Myocyte (in vitro differentiated cells): ENCODE measurements around the gene RNPEP. TPM values are rescaled to one million over a fixed set of nuclear protein-coding genes. Genes with fewer than 3 reads are reported as not detected.
"Not testable (repeated sequence)": the region's sequence is repeated elsewhere in the genome, so short reads cannot be mapped to it uniquely, and the experiment has no call there.

Experiments used
- DNase-seq: peaks from one replicate; pipeline ENCODE4 v3.0.0-alpha.2; 2012; ENCODE audit warnings: low read depth
- microRNA-seq: library from miRNA; unstranded; fragments of <30 nt; microRNA quantifications from one replicate; pipeline ENCODE4, GENCODE V29; 2016
- total RNA-seq: library from RNA; depleted of rRNA; stranded (reverse); fragments of >200 nt; gene quantifications from 2 replicates; pipeline ENCODE4 v1.2.3, GENCODE V29; 2014

RNPEP gene
- total RNA-seq, 1 donor from 2014 or later = 28.1 TPM

DNA sequence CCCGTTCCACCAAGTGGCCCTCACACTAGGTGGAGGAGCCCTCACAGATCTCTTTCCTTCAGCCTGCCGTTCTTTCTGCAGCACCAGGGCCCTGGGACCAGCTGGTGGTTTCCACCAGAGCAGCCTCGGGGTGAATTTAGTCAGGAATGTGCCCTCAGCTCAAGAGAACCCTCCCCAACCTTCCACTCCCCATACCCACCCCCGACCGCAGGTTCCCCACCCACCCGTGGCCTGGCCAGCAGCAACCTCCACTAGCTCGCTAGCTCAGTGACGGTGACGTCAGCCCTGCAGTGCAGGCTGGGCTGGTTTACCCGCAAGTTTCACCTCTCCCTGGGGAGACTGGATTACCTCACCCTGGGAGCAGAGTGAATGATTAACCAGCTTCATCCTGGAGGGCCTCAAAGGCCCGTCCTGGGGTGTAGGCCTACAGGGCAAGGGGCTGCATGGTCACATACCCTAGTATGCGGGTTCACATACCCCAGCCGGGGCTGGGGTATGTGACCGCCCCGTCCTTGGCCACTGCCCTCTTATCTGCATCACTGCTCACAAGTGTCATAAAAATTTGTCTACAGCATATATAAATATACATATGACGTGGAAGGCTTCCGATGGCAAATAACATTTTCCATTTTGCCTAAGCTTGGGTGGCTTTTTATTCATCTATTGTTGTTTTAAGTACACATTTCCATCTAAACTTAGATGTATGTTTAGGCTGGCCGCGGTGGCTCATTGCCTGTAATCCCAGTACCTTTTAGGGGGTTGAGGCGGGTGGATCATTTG is 52.4 kb downstream of the RNPEP start:
- DNase-seq = peak; percentile 96

DNA sequence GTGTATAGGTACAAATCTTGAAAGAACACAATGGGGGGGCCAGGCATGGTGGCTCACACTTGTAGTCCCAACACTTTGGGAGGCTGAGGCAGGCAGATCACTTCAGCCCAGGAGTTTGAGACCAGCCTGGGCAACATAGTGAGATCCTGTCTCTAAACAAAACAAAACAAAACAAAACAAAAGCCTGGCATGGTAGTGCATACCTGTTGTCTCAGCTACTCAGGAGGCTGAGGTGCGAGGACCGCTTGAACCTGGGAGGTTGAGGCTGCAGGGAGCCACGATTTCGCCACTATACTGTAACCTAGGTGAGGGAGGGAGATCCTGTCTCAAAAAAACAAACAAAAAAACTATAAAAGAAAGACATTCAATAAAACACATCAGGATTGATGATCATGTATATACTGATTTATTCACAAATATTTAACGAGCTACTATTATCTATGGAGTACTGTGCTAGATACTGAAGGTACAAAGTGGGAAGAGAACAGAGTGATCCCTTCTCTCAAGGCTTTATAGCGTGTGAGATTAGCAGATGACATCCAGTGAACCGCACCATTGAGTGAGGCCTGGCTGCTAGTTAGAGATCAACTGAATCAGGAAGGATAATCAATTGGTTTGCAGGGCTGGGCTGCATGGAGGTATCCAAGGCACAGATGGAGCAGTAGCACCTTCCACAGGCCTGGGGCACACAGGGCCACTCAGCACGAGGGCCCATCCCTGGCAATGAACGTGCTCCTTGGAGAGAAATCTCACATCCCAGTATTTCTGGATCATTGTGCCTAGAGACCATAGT is 54.3 kb downstream of the RNPEP start:
- no peak for DNase-seq

DNA sequence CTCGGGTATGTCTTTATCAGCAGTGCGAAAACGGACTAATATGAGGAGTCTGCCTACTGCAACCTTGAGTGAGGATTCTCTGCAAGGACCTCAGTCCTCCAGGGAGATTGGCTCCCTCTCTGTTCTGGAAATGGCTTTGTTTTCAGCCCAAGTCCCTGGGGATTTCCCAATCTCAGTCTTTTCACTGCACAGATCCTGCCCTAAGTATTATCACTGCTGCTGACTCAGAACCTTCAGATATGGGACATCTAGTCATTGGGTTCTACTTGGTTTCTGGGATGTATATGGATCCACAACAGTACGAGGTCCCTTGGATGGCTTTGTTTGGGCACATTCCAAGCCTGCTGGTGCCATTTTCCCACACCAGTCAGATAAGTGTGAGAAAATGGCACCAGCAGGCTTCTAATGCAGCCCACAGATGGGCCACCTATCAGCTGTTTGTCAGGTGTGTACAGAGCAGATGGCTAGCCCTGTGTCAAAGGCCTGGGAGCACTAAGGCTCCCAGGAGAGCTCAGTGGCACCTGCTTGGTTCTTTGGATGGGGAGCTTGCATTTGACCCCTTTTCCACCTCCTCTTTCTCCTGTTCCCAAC is 55.4 kb downstream of the RNPEP start:
- no peak for DNase-seq

DNA sequence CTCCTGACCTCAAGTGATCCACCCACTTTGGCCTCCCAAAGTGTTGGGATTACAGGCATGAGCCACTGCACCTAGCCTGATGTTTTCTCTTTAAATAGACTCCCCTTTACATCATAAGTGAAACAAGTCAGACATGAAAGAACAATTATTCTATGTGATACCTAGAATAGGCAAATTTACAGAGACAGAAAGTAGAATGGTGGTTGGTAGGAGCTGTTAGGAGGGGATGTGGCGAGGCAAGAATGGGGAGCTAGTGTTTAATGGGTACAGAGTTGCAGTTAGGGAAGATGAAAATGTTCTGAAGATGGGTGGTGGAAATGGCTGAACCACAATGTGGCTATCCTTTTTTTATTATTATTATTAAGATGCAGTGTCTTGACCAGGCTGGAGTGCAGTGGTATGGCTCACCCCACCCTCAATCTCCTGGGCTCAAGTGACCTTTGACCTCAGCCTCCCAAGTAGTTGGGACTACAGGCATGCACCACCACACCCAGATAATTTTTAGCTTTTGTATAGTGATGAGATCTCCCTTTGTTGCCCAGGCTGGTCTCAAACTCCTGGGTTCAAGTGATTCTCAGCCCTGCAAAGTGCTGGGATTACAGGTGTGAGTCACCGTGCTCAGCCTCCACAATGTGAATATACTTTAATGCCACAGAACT is 56.4 kb downstream of the RNPEP start:
- no peak for DNase-seq

DNA sequence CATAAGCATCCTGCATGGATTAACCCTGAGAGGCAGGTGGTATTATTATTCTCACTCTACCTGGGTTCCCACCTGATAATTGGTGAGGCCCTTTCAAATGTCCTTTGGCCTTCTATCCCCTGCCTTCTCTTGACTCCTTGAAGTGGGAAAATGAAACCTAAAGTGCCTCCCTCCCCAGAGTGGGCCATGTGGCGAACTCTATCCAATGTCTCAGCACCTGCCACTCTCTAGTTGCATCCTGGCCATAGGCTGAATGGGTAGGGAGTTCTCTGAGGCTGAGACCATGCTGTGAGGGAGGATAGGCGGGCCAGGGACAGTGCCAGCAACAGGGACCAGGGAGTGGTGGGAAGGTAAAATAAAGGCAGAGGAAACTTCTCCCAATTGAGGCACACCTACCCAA is 63.3 kb downstream of the RNPEP start:
- no peak for DNase-seq

DNA sequence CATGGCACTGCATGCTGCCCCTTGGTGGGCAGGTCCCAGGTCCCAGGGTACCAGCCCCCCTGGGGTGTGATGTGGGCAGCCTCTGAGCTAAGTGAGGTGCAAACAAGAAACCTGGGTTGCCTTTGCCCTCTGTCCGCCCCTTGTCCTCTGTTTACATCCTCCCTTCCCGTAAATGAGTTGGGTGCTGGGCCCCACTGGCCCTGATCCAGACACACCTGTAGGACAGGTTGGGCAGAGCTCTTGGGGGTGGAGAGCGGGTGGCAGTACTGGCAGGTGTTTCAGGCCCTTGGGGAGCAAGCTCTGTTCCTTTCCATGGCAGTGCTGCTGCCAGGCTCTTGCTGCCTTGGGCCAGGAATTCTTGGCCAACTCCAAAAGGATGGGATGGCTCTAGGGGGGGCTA is 63.8 kb downstream of the RNPEP start:
- DNase-seq = no peak

DNA sequence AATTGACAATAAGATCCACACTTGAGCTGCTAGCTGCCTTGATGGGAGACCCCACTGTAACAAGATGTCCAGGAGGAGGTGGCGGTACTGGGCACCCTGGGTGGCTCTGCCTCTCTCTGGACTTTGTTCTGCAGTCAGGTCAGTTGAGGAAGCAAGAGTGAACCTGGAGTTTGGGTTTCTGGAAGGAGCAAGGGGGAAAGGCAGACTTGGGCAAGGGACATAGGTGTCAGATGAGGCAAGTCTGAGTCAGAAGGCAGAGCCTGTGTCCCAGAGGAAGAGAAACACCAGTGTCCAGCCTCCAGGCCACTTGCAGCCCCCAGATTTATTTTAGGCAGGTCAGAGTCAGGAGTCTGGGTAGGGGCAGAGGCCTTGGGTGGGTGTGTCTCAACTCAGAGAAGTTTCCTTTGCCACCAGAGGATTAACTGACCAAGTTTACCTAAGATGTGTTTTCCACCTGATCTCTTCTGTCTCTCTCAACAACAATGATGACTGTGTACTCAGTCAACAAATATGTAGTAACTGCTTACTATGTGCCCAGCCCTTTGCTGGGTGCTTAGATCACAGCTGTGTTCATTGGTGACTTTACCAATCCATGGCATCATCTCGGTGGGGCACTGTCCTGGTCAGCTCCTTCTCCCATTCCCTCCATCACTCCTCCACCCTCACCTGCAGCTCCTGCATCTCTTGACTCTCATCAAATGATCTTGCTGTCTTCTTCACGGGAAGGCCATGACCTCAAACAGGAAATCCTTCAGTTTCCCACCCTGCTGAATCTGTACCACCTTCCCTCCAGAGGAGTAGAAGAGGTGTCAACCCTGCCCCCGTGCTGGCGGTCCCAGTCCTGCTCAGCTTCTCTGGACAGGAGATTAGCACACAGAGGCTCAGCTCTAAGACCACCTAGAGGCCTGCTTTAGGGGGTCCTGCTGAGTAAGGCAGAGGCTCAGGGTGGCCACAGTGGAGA is 64.6 kb downstream of the RNPEP start:
- DNase-seq = no peak

DNA sequence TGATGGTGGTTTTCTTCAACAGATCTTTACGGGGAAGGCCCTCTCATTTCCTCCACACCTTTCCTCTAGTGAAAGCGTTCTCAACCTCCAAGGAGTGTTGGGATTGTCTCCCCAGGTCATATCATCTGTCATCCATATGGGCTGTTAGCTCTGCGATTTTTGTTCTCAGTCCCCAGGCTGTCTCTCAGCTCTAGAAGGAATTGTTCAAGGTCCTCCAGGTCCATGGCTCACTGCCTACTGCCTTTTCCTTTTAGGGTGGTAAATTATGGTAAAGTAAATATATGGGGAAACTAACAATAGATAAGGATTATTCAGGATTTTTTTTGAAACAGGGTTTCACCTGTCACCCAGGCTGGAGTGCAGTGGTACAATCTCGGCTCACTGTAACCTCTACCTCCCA is 65.5 kb downstream of the RNPEP start:
- DNase-seq = no peak

DNA sequence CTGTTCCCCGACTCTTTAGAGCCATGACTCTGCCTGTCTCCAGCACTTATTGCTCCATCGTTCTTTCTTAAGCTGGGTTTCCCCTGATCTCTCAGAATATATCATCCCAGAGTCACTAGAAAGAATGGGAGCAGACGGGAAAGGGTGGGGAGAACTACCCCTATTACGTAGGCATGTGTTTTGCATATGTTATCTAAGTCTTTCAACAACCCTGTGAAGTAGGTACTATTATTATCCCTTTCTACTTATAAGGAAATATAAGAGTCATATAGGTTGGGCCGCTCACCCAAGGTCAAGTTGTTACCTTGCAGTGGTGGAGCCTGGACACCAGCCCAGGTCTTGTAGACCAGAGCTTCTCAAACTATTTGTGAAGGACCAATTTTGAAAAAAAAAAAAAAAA is 66.7 kb downstream of the RNPEP start:
- DNase-seq = no peak

DNA sequence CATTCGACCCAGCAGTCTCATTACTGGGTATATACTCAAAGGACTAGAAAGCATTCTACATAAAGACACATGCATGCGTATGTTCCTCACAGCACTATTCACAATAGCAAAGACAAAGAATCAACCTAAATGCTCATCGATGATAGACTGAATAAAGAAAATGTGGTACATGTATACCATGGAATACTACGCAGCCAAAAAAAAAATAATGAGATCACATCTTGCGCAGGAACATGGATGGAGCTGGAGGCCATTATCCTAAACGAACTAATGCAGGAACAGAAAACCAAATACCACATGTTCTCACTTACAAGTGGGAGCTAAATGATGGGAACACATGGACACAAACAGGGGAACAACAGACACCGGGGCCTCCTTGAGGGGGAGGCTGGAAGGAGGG is 71.6 kb downstream of the RNPEP start:
- no peak for DNase-seq

DNA sequence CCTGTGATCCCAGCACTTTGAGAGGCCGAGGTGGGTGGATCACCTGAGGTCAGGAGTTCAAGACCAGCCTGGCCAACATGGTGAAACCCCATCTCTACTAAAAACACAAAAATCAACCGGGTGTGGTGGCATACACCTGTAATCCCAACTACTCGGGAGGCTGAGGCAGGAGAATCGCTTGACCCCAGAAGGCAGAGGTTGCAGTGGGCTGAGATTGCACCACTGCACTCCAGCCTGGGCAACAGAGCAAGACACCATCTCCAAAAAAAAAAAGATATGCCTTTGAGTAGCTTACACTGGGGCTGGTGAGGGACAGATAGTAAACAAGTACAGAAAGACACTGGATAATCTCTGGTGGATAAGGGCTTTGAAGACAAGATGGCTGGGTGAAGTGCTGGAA is 72.2 kb downstream of the RNPEP start:
- not testable (repeated sequence) for DNase-seq

Small RNAs within 50 kb of the gene (microRNA-seq; reads per million reads assigned to microRNA genes)
- gene MIR6740 = not detected

Other genes starting within 250 kb of the RNPEP start
- gene IPO9, start 153.5 kb upstream of the RNPEP start, total RNA-seq = 25.3 and 25.5 TPM in 2 replicates
- 167 and 196 TPM in 2 replicates for gene SHISA4, start 93.8 kb upstream of the RNPEP start, total RNA-seq
- gene LMOD1, start 36.1 kb upstream of the RNPEP start, total RNA-seq = 3.2 and 6.0 TPM in 2 replicates
- gene TIMM17A, start 27.1 kb upstream of the RNPEP start, total RNA-seq = 38.9 and 59.4 TPM in 2 replicates
- 0.68 TPM in 1 of 2 replicates, not detected in the other for gene ELF3, start 27.9 kb downstream of the RNPEP start, total RNA-seq
- not detected in 2 replicates for gene GPR37L1, start 140.3 kb downstream of the RNPEP start, total RNA-seq
- 32.2 and 39.3 TPM in 2 replicates for gene ARL8A, start 162.1 kb downstream of the RNPEP start, total RNA-seq
- not detected in 2 replicates for gene PTPN7, start 178.0 kb downstream of the RNPEP start, total RNA-seq
- gene LGR6, start 211.2 kb downstream of the RNPEP start, total RNA-seq = 0.53 and 0.78 TPM in 2 replicates